GM21526 (cell line): Measurements from ENCODE around the gene BCL7A.

ENCODE experiments used
- ATAC-seq: cut with Tn5 transposase; IDR thresholded peaks from one replicate; pipeline ENCODE4 v1.9.1; 2021; ENCODE audit warnings: moderate library complexity; ENCODE audit not compliant: unreplicated experiment, low FRiP score

BCL7A gene

GRCh38 chr12:122072031-122072970 lies 50.6 kb downstream of the BCL7A start:
- ATAC-seq: no peak

- no peak for ATAC-seq
Measured at GRCh38 chr12:122073815-122074214, 52.1 kb downstream of the BCL7A start.

- no peak for ATAC-seq
Measured at GRCh38 chr12:122076743-122077495, 55.2 kb downstream of the BCL7A start.

GRCh38 chr12:122078141-122079032 lies 56.7 kb downstream of the BCL7A start, which contains the start of gene MLXIP:
Gene MLXIP, plus strand, starts transcription at chr12:122078756. Its CDS starts 98 bp downstream, at chr12:122078854.
- peak; percentile 73 for ATAC-seq

- ATAC-seq: no peak
Measured at GRCh38 chr12:122079033-122079531, 57.4 kb downstream of the BCL7A start.

- ATAC-seq: no peak
Measured at GRCh38 chr12:122079532-122080081, 57.9 kb downstream of the BCL7A start.

GRCh38 chr12:122080149-122081082 lies 58.7 kb downstream of the BCL7A start:
- no peak for ATAC-seq

- ATAC-seq: no peak
Measured at GRCh38 chr12:122081083-122081696, 59.5 kb downstream of the BCL7A start.

GRCh38 chr12:122081697-122082221 lies 60.1 kb downstream of the BCL7A start:
- ATAC-seq: no peak

- ATAC-seq: no peak
Measured at GRCh38 chr12:122082621-122083356, 61.1 kb downstream of the BCL7A start.

- ATAC-seq: no peak
Measured at GRCh38 chr12:122084857-122085405, 63.2 kb downstream of the BCL7A start.

- no peak for ATAC-seq
Measured at GRCh38 chr12:122085591-122085990, 63.9 kb downstream of the BCL7A start.

- ATAC-seq: no peak
Measured at GRCh38 chr12:122086116-122086515, 64.4 kb downstream of the BCL7A start.

- no peak for ATAC-seq
Measured at GRCh38 chr12:122086641-122087285, 65.1 kb downstream of the BCL7A start.

- ATAC-seq: no peak
Measured at GRCh38 chr12:122087431-122088178, 65.9 kb downstream of the BCL7A start.

- ATAC-seq: no peak
Measured at GRCh38 chr12:122088179-122088810, 66.6 kb downstream of the BCL7A start.
